Measurements from ENCODE around the gene KDM6A.

DNA sequence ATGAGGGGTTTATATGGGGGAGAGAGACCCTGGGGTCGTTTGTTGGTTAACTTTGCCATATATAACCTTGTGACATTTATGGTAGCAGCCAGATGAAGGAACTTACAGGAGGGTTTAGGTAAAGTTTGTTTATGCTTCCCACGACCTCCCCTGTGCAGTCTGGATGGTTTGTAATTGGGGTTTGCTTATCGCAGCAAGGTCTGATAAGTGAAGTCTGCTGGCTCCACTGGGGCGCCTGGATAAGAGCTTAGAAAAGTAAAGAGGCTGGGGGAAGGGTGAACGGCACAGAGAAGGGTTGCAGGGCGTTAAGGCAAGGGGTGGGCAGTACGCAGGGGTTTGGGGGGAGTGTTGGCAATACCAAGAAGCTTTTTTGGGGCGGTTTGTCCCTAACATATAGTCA is 98.7 kb downstream of the KDM6A start:
- TF ChIP-seq, protein P1, sequence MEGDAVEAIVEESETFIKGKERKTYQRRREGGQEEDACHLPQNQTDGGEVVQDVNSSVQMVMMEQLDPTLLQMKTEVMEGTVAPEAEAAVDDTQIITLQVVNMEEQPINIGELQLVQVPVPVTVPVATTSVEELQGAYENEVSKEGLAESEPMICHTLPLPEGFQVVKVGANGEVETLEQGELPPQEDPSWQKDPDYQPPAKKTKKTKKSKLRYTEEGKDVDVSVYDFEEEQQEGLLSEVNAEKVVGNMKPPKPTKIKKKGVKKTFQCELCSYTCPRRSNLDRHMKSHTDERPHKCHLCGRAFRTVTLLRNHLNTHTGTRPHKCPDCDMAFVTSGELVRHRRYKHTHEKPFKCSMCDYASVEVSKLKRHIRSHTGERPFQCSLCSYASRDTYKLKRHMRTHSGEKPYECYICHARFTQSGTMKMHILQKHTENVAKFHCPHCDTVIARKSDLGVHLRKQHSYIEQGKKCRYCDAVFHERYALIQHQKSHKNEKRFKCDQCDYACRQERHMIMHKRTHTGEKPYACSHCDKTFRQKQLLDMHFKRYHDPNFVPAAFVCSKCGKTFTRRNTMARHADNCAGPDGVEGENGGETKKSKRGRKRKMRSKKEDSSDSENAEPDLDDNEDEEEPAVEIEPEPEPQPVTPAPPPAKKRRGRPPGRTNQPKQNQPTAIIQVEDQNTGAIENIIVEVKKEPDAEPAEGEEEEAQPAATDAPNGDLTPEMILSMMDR (IDR thresholded peaks at IDR 0.05): no peak
- TF ChIP-seq POLR2A (IDR thresholded peaks at IDR 0.05) (no peak), POLR2AphosphoS5 (IDR thresholded peaks at IDR 0.05) (no peak)

Data from transverse colon (tissue), 4 donors.